Measurements from ENCODE around the gene IRF8. TPM values are rescaled to one million over a fixed set of nuclear protein-coding genes. Genes with fewer than 3 reads are reported as not detected.

IRF8 gene
- total RNA-seq, 1 donor from 2014 or later: 1.0 TPM

- Mint-ChIP-seq H3K9me3 (ENCODE audit: unreplicated experiment) (peaks cover 1% of the 10 kb centered on the region), H3K27me3 (ENCODE audit: unreplicated experiment) (peaks cover under 1% of the 10 kb centered on the region), H3K4me1 (ENCODE audit: low read depth, unreplicated experiment) (peaks cover 13% of the 10 kb centered on the region), H3K4me3 (ENCODE audit: unreplicated experiment) (no peak overlapping the region), H3K36me3 (ENCODE audit: unreplicated experiment) (no peaks in the 10 kb centered on the region), H3K27ac (ENCODE audit: unreplicated experiment) (no peak overlapping the region)
- no peak for DNase-seq
- no peak for TF ChIP-seq CTCF (IDR thresholded peaks at IDR 0.05; ENCODE audit: partially characterized antibody, unreplicated experiment)
Measured at GRCh38 chr16:85888405-85889331, 10.3 kb upstream of the IRF8 start.

- no peak for DNase-seq
- Mint-ChIP-seq H3K36me3 (ENCODE audit: unreplicated experiment) (no peaks in the 10 kb centered on the region), H3K4me1 (ENCODE audit: low read depth, unreplicated experiment) (peaks cover 13% of the 10 kb centered on the region), H3K27me3 (ENCODE audit: unreplicated experiment) (peaks cover 8% of the 10 kb centered on the region), H3K4me3 (ENCODE audit: unreplicated experiment) (no peak overlapping the region), H3K27ac (ENCODE audit: unreplicated experiment) (no peak overlapping the region), H3K9me3 (ENCODE audit: unreplicated experiment) (peaks cover 2% of the 10 kb centered on the region)
- TF ChIP-seq CTCF (IDR thresholded peaks at IDR 0.05; ENCODE audit: partially characterized antibody, unreplicated experiment): no peak
Measured at GRCh38 chr16:85891033-85891775, 7.8 kb upstream of the IRF8 start.

- no peak for TF ChIP-seq CTCF (IDR thresholded peaks at IDR 0.05; ENCODE audit: partially characterized antibody, unreplicated experiment)
- no peak for DNase-seq
- peaks cover 8% of the 10 kb centered on the region for H3K27me3 Mint-ChIP-seq (ENCODE audit: unreplicated experiment)
- H3K4me1 Mint-ChIP-seq (ENCODE audit: low read depth, unreplicated experiment): peaks cover 13% of the 10 kb centered on the region
- no peaks in the 10 kb centered on the region for H3K36me3 Mint-ChIP-seq (ENCODE audit: unreplicated experiment)
- peaks cover 2% of the 10 kb centered on the region for H3K9me3 Mint-ChIP-seq (ENCODE audit: unreplicated experiment)
- no peak overlapping the region for H3K27ac Mint-ChIP-seq (ENCODE audit: unreplicated experiment)
- no peak overlapping the region for H3K4me3 Mint-ChIP-seq (ENCODE audit: unreplicated experiment)
Measured at GRCh38 chr16:85891776-85892166, 7.2 kb upstream of the IRF8 start.

- H3K27ac Mint-ChIP-seq (ENCODE audit: unreplicated experiment): no peak overlapping the region
- peaks cover 2% of the 10 kb centered on the region for H3K9me3 Mint-ChIP-seq (ENCODE audit: unreplicated experiment)
- DNase-seq: no peak
- no peak overlapping the region for H3K4me3 Mint-ChIP-seq (ENCODE audit: unreplicated experiment)
- H3K4me1 Mint-ChIP-seq (ENCODE audit: low read depth, unreplicated experiment): peaks cover 13% of the 10 kb centered on the region
- no peaks in the 10 kb centered on the region for H3K36me3 Mint-ChIP-seq (ENCODE audit: unreplicated experiment)
- no peak for TF ChIP-seq CTCF (IDR thresholded peaks at IDR 0.05; ENCODE audit: partially characterized antibody, unreplicated experiment)
- peaks cover 8% of the 10 kb centered on the region for H3K27me3 Mint-ChIP-seq (ENCODE audit: unreplicated experiment)
Measured at GRCh38 chr16:85892760-85893159, 6.2 kb upstream of the IRF8 start.
